K562 (cell line): ENCODE data around the gene CSMD2. TPM values are rescaled to one million over a fixed set of nuclear protein-coding genes. Genes with fewer than 3 reads are reported as not detected.

ENCODE experiments used
- BRF1 ChIP-seq: IDR thresholded peaks from 3 replicates; pipeline ENCODE4 v1.6.1; 2011; ENCODE audit warnings: borderline replicate concordance, mild to moderate bottlenecking; ENCODE audit not compliant: insufficient read length; ENCODE audit errors: extremely low read depth
- CBX3 ChIP-seq, 2 experiments: IDR thresholded peaks; 1 replicate in 1 of 2; 2 replicates in 1 of 2; pipeline ENCODE4 v1.6.1; 2012; ENCODE audit warnings: inconsistent platforms in 2 of 2, low read length in 2 of 2, borderline replicate concordance in 1 of 2, control low read depth in 1 of 2
- KAT2B ChIP-seq: IDR thresholded peaks from one replicate; pipeline ENCODE4 v1.6.1; 2012; ENCODE audit warnings: low read depth, mild to moderate bottlenecking, control low read depth, inconsistent platforms, low read length, moderate library complexity
- NEUROD1 ChIP-seq: fragments of 150-350 bp; IDR thresholded peaks from 2 replicates; pipeline ENCODE4 v1.6.1; 2014; ENCODE audit warnings: borderline replicate concordance, low read length, low read depth; ENCODE audit not compliant: partially characterized antibody
- SOX6 ChIP-seq: fragments of 450-650 bp; IDR thresholded peaks from 2 replicates; pipeline ENCODE4 v1.6.1; 2014; ENCODE audit warnings: mild to moderate bottlenecking
- WHSC1 ChIP-seq: IDR thresholded peaks from one replicate; pipeline ENCODE4 v1.6.1; 2012; ENCODE audit warnings: low read length, control low read depth, inconsistent platforms
- ZNF124 ChIP-seq: sonication (generic); formaldehyde crosslinking; IDR thresholded peaks from 2 replicates; pipeline ENCODE4 v1.8.1; 2022; ENCODE audit warnings: missing genetic modification reagents
- polyA plus RNA-seq, 8 experiments: library from polyadenylated mRNA; depleted of rRNA in 4 of 8; stranded (reverse) in 5 of 8; unstranded in 3 of 8; fragments of >200 nt; fragmentation: Nextera tagmentation in 2 of 8; fragmentation: Illumina TruSeq in 1 of 8; extraction: Ambion mirVana in 2 of 8; extraction: Trizol in 1 of 8; gene quantifications; 2 replicates each; pipeline versions ENCODE4 v1.2.1 to v1.2.3, GENCODE V29; 2011 to 2014; ENCODE audit warnings: inconsistent platforms in 1 of 8, missing spikeins in 1 of 8
- total RNA-seq, 7 experiments: library from RNA; depleted of rRNA in 6 of 7; stranded (reverse); fragments of >200 nt in 6 of 7; fragmentation: Illumina TruSeq in 2 of 7; extraction: Trizol in 2 of 7; gene quantifications; 2 replicates each; pipeline versions ENCODE4 v1.2.1 to v1.2.3, GENCODE V29; 2011 to 2021; ENCODE audit warnings: low replicate concordance in 1 of 7
- TF ChIP-seq, protein P1 (sequence below): sonication (generic); formaldehyde crosslinking; IDR thresholded peaks from 2 replicates; pipeline ENCODE4 v1.8.1; 2023; ENCODE audit warnings: missing genetic modification reagents, mild to moderate bottlenecking, borderline replicate concordance
- TF ChIP-seq, protein P2 (sequence below): fragments of 250-450 bp; sonication (Bioruptor Pico); IDR thresholded peaks from 2 replicates; pipeline ENCODE4 v1.5.1; 2021; ENCODE audit warnings: mild to moderate bottlenecking

Gene CSMD2
- total and polyA plus RNA-seq, 9 of the 15 experiments (the other 6 are each of a cell fraction or from before 2014, with no cell fraction given): not detected

DNA sequence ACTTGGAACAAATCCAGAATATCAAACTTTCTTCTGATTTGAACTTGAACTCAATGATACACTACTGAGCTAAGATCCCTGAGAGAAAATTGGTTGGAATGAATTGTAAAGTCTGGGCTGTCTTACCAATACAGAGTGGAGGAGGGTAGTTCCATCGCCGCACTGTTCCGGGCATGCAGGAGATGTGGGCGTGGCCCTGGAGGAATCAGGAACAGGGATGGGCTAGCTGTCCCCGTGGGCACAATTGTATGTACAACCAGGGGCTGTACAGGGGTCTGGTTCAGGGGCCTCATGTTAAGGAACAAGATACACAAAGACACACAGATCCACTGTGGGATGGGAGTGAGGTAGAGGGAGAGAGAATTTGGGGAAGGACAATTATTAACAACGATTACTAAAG, 548.2 kb downstream of the CSMD2 start (continued):
- TF ChIP-seq, protein P1, sequence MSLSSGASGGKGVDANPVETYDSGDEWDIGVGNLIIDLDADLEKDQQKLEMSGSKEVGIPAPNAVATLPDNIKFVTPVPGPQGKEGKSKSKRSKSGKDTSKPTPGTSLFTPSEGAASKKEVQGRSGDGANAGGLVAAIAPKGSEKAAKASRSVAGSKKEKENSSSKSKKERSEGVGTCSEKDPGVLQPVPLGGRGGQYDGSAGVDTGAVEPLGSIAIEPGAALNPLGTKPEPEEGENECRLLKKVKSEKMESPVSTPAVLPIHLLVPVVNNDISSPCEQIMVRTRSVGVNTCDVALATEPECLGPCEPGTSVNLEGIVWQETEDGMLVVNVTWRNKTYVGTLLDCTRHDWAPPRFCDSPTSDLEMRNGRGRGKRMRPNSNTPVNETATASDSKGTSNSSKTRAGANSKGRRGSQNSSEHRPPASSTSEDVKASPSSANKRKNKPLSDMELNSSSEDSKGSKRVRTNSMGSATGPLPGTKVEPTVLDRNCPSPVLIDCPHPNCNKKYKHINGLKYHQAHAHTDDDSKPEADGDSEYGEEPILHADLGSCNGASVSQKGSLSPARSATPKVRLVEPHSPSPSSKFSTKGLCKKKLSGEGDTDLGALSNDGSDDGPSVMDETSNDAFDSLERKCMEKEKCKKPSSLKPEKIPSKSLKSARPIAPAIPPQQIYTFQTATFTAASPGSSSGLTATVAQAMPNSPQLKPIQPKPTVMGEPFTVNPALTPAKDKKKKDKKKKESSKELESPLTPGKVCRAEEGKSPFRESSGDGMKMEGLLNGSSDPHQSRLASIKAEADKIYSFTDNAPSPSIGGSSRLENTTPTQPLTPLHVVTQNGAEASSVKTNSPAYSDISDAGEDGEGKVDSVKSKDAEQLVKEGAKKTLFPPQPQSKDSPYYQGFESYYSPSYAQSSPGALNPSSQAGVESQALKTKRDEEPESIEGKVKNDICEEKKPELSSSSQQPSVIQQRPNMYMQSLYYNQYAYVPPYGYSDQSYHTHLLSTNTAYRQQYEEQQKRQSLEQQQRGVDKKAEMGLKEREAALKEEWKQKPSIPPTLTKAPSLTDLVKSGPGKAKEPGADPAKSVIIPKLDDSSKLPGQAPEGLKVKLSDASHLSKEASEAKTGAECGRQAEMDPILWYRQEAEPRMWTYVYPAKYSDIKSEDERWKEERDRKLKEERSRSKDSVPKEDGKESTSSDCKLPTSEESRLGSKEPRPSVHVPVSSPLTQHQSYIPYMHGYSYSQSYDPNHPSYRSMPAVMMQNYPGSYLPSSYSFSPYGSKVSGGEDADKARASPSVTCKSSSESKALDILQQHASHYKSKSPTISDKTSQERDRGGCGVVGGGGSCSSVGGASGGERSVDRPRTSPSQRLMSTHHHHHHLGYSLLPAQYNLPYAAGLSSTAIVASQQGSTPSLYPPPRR (CRISPR knock-in tag): no peak
- no peak for TF ChIP-seq KAT2B
- TF ChIP-seq WHSC1: no peak
- no peak for TF ChIP-seq NEUROD1
- no peak for TF ChIP-seq ZNF124 (CRISPR knock-in tag)
- TF ChIP-seq SOX6: no peak
- TF ChIP-seq BRF1: no peak
- TF ChIP-seq CBX3 (IDR thresholded peaks at IDR 0.05; ENCODE audit: borderline replicate concordance in 1 of 2, low read length in 2 of 2): no peak
- TF ChIP-seq, protein P2, sequence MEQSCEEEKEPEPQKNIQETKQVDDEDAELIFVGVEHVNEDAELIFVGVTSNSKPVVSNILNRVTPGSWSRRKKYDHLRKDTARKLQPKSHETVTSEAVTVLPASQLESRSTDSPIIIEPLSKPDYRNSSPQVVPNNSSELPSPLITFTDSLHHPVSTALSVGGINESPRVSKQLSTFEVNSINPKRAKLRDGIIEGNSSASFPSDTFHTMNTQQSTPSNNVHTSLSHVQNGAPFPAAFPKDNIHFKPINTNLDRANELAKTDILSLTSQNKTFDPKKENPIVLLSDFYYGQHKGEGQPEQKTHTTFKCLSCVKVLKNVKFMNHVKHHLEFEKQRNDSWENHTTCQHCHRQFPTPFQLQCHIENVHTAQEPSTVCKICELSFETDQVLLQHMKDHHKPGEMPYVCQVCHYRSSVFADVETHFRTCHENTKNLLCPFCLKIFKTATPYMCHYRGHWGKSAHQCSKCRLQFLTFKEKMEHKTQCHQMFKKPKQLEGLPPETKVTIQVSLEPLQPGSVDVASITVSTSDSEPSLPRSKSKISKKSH (CRISPR knock-in tag): no peak
